Ovary (tissue), 9 donors: Measurements from ENCODE around the gene LIN28B. TPM values are rescaled to one million over a fixed set of nuclear protein-coding genes. Genes with fewer than 3 reads are reported as not detected.

Source experiments
- DNase-seq, 5 donors: peaks; one replicate each; pipeline ENCODE4 v3.0.0-alpha.2; 2019 to 2020
- H3K27ac ChIP-seq, 2 donors: fragments of 200-600 bp; one replicate each; pipeline versions ENCODE4 v1.5.1 to v1.8.0; 2019 to 2022
- H3K27me3 ChIP-seq: fragments of 200-600 bp; one replicate; pipeline ENCODE4 v1.8.0; 2022
- H3K36me3 ChIP-seq: fragments of 200-600 bp; sonication (generic); one replicate; pipeline ENCODE4 v1.5.1; 2019
- H3K4me1 ChIP-seq: one replicate; pipeline ENCODE4 v1.8.1; 2013; ENCODE audit warnings: mild to moderate bottlenecking, moderate library complexity; ENCODE audit not compliant: insufficient read depth
- H3K4me3 ChIP-seq: fragments of 200-600 bp; sonication (generic); one replicate; pipeline ENCODE4 v1.5.1; 2017
- H3K9me3 ChIP-seq, 2 donors: fragments of 200-600 bp in 1 of 2; sonication (generic) in 1 of 2; one replicate each; pipeline versions ENCODE4 v1.5.1 to v1.8.1; 2013 to 2019; ENCODE audit warnings: mild to moderate bottlenecking in 1 of 2, moderate library complexity in 1 of 2
- EP300 ChIP-seq: sonication (generic); formaldehyde crosslinking; IDR thresholded peaks from one replicate; pipeline ENCODE4 v1.6.1; 2017; ENCODE audit warnings: antibody characterized with exemption
- POLR2A ChIP-seq: fragments of 450-650 bp; IDR thresholded peaks from one replicate; pipeline ENCODE4 v1.6.1; 2017; ENCODE audit warnings: antibody characterized with exemption, mild to moderate bottlenecking, moderate library complexity
- WGBS, 3 donors: extraction: QIAGEN DNeasy Blood & Tissue Kit in 1 of 3; methylation state at CpG; one replicate each; pipeline versions ENCODE4 v1.1.5 to v1.1.7; 2013 to 2017; 5-methylcytosine and 5-hydroxymethylcytosine counted together
- intact Hi-C, 4 donors: fragments of 100-400 bp; cut with DNase I; formaldehyde crosslinking; loops; one replicate each; pipeline versions ENCODE4 v1.11.0 to v1.15.1; 2022 to 2023
- polyA plus RNA-seq, 2 donors: library from polyadenylated mRNA; stranded (reverse); fragments of 200-250 nt in 1 of 2; fragments of 350-450 nt in 1 of 2; fragmentation: Illumina TruSeq in 1 of 2; extraction: RNeasy Lipid Tissue Mini Kit (QIAGEN cat#74804) in 1 of 2; gene quantifications; one replicate each; pipeline ENCODE4 v1.2.3, GENCODE V29; 2013 to 2014
- total RNA-seq, 7 donors: library from RNA; depleted of rRNA in 2 of 7; stranded (reverse); fragments of >200 nt in 2 of 7; fragmentation: NEBNext Ultra II Directional in 3 of 7; extraction: Animal tissue kit (Norgen Biotek cat#: 25700) in 3 of 7; gene quantifications; one replicate each; pipeline versions ENCODE4 v1.1.0 to v1.2.4, GENCODE V29; 2016 to 2023
- TF ChIP-seq, protein P1 (sequence below), 3 donors: fragments of 450-650 bp in 2 of 3; fragments of 200-600 bp in 1 of 3; IDR thresholded peaks; one replicate each; pipeline versions ENCODE4 v1.5.1 to v1.8.0; 2016 to 2022; ENCODE audit warnings: antibody characterized with exemption in 3 of 3, mild to moderate bottlenecking in 1 of 3
- donor health status: DM: no; HTN: no; CAD: no; lungs with moderate emphysema.
- donor health status: DM: no; HTN: no; CAD: no.
- donor health status: Bipolar disorder and iron deficiency.
- donor health status: DM: yes; HTN: yes; CAD: no.
- donor health status: DM: no; HTN: no; CAD: no.
- donor health status: DM: yes; HTN: yes; CAD: no.

LIN28B gene
- total and polyA plus RNA-seq, 9 donors = 0.15 TPM; not detected in 8

- DNase-seq = no peak
- 10 to 20% (median 15%) methylated on average over 3 of the region's 3 CpGs for WGBS, 3 donors
- no peak overlapping the region for H3K4me3 ChIP-seq
- TF ChIP-seq, protein P1, sequence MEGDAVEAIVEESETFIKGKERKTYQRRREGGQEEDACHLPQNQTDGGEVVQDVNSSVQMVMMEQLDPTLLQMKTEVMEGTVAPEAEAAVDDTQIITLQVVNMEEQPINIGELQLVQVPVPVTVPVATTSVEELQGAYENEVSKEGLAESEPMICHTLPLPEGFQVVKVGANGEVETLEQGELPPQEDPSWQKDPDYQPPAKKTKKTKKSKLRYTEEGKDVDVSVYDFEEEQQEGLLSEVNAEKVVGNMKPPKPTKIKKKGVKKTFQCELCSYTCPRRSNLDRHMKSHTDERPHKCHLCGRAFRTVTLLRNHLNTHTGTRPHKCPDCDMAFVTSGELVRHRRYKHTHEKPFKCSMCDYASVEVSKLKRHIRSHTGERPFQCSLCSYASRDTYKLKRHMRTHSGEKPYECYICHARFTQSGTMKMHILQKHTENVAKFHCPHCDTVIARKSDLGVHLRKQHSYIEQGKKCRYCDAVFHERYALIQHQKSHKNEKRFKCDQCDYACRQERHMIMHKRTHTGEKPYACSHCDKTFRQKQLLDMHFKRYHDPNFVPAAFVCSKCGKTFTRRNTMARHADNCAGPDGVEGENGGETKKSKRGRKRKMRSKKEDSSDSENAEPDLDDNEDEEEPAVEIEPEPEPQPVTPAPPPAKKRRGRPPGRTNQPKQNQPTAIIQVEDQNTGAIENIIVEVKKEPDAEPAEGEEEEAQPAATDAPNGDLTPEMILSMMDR (IDR thresholded peaks at IDR 0.05) = no peak
- no peak for TF ChIP-seq EP300
- TF ChIP-seq POLR2A = no peak
- H3K4me1 ChIP-seq = no peaks in the 10 kb centered on the region
- no peak overlapping the region for H3K27ac ChIP-seq
- H3K9me3 ChIP-seq = no peaks in the 10 kb centered on the region
- H3K36me3 ChIP-seq = no peaks in the 10 kb centered on the region
- intact Hi-C loops = loop anchor here in 1 of 4 donors (5.0 kb wide), 1 partner anchor 636 kb away; no protein-coding TSS in a partner anchor
- no peaks in the 10 kb centered on the region for H3K27me3 ChIP-seq
Observed at GRCh38 chr6:104928141-104928540, 28.8 kb upstream of the LIN28B start.

DNA sequence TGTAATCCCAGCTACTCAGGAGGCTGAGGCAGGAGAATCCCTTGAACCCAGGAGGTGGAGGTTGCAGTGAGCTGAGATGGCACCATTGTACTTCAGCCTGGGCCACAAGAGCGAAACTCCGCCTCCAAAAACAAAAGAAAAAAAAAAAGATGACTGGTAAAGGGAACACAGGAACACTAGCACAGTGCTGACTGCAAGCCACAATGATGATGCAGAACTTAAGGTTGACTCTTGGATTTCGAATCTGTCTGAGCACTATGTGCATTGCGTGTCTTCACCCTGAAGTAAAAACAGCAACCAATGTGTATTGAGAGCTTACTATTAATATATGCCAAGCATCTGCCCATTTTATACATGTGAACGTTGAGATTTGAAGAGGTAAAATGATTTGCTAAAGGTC lies 27.6 kb upstream of the LIN28B start:
- 79 to 89% (median 86%) methylated on average over 5 of the region's 5 CpGs for WGBS, 3 donors
- H3K36me3 ChIP-seq = no peaks in the 10 kb centered on the region
- no peak for DNase-seq
- H3K4me3 ChIP-seq = no peak overlapping the region
- no peak overlapping the region for H3K27ac ChIP-seq
- no peaks in the 10 kb centered on the region for H3K4me1 ChIP-seq
- H3K9me3 ChIP-seq = no peaks in the 10 kb centered on the region
- intact Hi-C loops = loop anchor here in 1 of 4 donors (5.0 kb wide), 1 partner anchor 637 kb away; no protein-coding TSS in a partner anchor
- H3K27me3 ChIP-seq = no peaks in the 10 kb centered on the region
- TF ChIP-seq, protein P1 (IDR thresholded peaks at IDR 0.05) = no peak
- no peak for TF ChIP-seq POLR2A
- TF ChIP-seq EP300 = no peak

DNA sequence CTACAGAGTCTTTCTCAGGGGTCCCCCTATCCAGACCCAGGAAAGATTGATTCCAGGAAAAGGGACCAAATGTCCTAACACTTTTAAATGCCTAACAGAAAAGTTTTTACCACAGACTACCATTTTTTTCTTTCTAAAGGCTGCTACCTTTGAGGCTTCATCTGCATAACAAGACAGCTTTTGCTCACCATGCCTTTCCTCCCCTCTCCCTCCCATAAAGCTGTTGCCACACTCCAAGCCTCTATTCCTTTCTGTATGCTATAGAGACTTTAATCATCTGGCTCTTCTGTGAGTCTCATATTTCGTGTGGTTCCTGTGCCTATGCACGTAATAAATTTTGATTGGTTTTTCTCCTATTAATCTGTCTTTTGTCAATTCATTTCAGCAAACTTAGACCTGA lies 26.0 kb upstream of the LIN28B start:
- H3K27me3 ChIP-seq = no peaks in the 10 kb centered on the region
- WGBS, 3 donors = 45 to 65% (median 51%) methylated on average over 2 of the region's 2 CpGs
- DNase-seq = no peak
- intact Hi-C loops = no loop called here
- H3K4me3 ChIP-seq = no peak overlapping the region
- TF ChIP-seq POLR2A = no peak
- TF ChIP-seq EP300 = no peak
- TF ChIP-seq, protein P1 (IDR thresholded peaks at IDR 0.05) = no peak
- no peak overlapping the region for H3K27ac ChIP-seq
- no peaks in the 10 kb centered on the region for H3K4me1 ChIP-seq
- H3K36me3 ChIP-seq = no peaks in the 10 kb centered on the region
- H3K9me3 ChIP-seq = no peaks in the 10 kb centered on the region

DNA sequence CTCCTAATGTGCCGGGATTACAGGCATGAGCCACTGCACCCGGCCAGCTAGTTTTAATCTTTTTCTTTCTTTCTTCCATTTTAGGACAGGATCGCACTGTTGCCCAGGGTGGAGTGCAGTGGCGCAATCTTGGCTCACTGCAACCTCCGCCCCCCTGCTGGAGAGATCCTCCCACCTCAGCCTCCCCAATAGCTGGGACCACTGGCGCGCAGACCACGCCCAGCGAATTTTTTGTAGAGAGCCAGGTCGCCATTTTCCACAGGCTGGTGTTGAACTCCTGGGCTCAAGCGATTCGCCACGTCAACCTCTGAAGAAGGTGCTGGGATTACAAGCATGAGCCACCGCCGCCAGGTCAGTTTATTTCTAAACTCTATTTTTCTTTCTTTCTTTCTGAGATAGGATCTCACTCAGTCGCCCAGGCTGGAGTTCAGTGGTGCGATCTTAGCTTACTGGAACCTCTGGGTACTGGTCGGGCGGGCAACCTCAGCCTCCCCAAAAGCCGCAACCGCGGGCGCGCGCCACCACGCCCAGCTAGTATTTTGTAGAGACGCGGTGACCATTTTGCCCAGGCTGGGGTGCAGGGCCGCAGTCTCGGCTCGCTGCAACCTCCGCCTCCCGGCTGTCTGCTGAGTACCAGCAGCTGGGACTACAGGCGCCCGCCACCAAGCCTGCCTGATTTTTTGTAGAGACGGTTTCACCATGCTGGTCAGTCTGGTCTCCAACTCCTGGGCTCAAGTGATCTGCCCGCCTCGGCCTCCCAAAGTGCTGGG lies 20.0 kb upstream of the LIN28B start:
- Histone ChIP-seq H3K4me1 (peaks cover 6% of the 10 kb centered on the region), H3K4me3 (no peak overlapping the region), H3K36me3 (no peaks in the 10 kb centered on the region), H3K27me3 (no peaks in the 10 kb centered on the region), H3K27ac (no peak overlapping the region), H3K9me3 (peaks cover 0 to 17% of the 10 kb centered on the region in 2 donors)
- no peak for TF ChIP-seq POLR2A
- TF ChIP-seq, protein P1 (IDR thresholded peaks at IDR 0.05) = no peak
- TF ChIP-seq EP300 = no peak
- no peak for DNase-seq
- intact Hi-C loops = no loop called here
- WGBS, 3 donors = 93 to 94% (median 94%) methylated on average over 38 of the region's 38 CpGs
